Muscle of leg (tissue), 11 donors: ENCODE measurements around the gene HYOU1. TPM values are rescaled to one million over a fixed set of nuclear protein-coding genes. Genes with fewer than 3 reads are reported as not detected.
A peak's percentile ranks its signal among the peaks of the same experiment; 100 is the strongest.

Experiments
- DNase-seq: peaks from one replicate; pipeline ENCODE4 v3.0.0; 2013
- H3K27ac ChIP-seq: one replicate; pipeline ENCODE4 v1.5.1; 2013; ENCODE audit warnings: mild to moderate bottlenecking, low read length, control low read depth
- H3K27me3 ChIP-seq: one replicate; pipeline ENCODE4 v1.6.1; 2013; ENCODE audit warnings: low read length; ENCODE audit not compliant: control insufficient read depth, insufficient read depth
- H3K36me3 ChIP-seq: one replicate; pipeline ENCODE4 v1.6.1; 2013; ENCODE audit warnings: low read length; ENCODE audit not compliant: control insufficient read depth, insufficient read depth
- H3K4me1 ChIP-seq: one replicate; pipeline ENCODE4 v1.6.1; 2013; ENCODE audit warnings: low read length; ENCODE audit not compliant: control insufficient read depth, insufficient read depth
- H3K4me3 ChIP-seq: one replicate; pipeline ENCODE4 v1.5.1; 2013; ENCODE audit warnings: low read length, control low read depth
- H3K9me3 ChIP-seq: replicated peaks from 2 replicates; pipeline ENCODE4 v1.6.1; 2013; ENCODE audit warnings: low read depth, low read length; ENCODE audit not compliant: control insufficient read depth
- WGBS: methylation state at CpG from one replicate; pipeline ENCODE4 v1.1.5; 2013; ENCODE audit warnings: missing lambda C conversion rate; ENCODE audit not compliant: insufficient coverage; 5-methylcytosine and 5-hydroxymethylcytosine counted together
- polyA plus RNA-seq, 8 donors: library from polyadenylated mRNA; unstranded; fragments of 120-200 nt; gene quantifications; one replicate each; pipeline versions ENCODE4 v1.2.1 to v1.2.3, GENCODE V29; 2013; ENCODE audit warnings: inconsistent platforms in 1 of 8, low replicate concordance in 1 of 8; ENCODE audit not compliant: insufficient read length in 8 of 8, insufficient read depth in 1 of 8
- total RNA-seq: library from RNA; stranded (reverse); fragments of 120-200 nt; gene quantifications from one replicate; pipeline ENCODE4 v1.2.4, GENCODE V29; 2013

HYOU1 gene
- total and polyA plus RNA-seq, 9 donors, result 30.1 to 64.0 (median 45.0) TPM

GRCh38 chr11:119094816-119095065 is 37.7 kb upstream of the HYOU1 start:
- Histone ChIP-seq H3K4me3 (peak overlapping the region; percentile 81), H3K9me3 (no peaks in the 10 kb centered on the region), H3K27ac (peak overlapping the region; percentile 93), H3K4me1 (peaks cover 27% of the 10 kb centered on the region), H3K27me3 (no peaks in the 10 kb centered on the region), H3K36me3 (peaks cover 47% of the 10 kb centered on the region)
- DNase-seq, result peak; percentile 84
- 0% methylated on average over 15 of the region's 19 CpGs for WGBS

- no peaks in the 10 kb centered on the region for H3K27me3 ChIP-seq
- 1% methylated on average over 74 of the region's 81 CpGs for WGBS
- peak; percentile 52 for DNase-seq
Observed at GRCh38 chr11:119093942-119094815, 37.2 kb upstream of the HYOU1 start.

GRCh38 chr11:119092880-119093842 is 36.2 kb upstream of the HYOU1 start:
- 31% methylated on average over 7 of the region's 12 CpGs for WGBS

More at GRCh38 chr11:119093942-119094815, 37.2 kb upstream of the HYOU1 start:
- Histone ChIP-seq H3K4me3 (peak overlapping the region; percentile 81), H3K9me3 (no peaks in the 10 kb centered on the region), H3K36me3 (peaks cover 52% of the 10 kb centered on the region), H3K4me1 (peaks cover 27% of the 10 kb centered on the region), H3K27ac (peak overlapping the region; percentile 93)

GRCh38 chr11:119091966-119092879 is 35.2 kb upstream of the HYOU1 start:
- Histone ChIP-seq H3K27ac (no peak overlapping the region), H3K4me1 (peaks cover 27% of the 10 kb centered on the region), H3K36me3 (peaks cover 44% of the 10 kb centered on the region), H3K9me3 (no peaks in the 10 kb centered on the region), H3K27me3 (no peaks in the 10 kb centered on the region), H3K4me3 (peak overlapping the region; percentile 81)
- no peak for DNase-seq
- 71% methylated on average over 13 of the region's 13 CpGs for WGBS

More at GRCh38 chr11:119092880-119093842, 36.2 kb upstream of the HYOU1 start:
- no peak for DNase-seq
- peak overlapping the region; percentile 81 for H3K4me3 ChIP-seq
- H3K9me3 ChIP-seq, result no peaks in the 10 kb centered on the region
- peaks cover 27% of the 10 kb centered on the region for H3K4me1 ChIP-seq
- H3K27me3 ChIP-seq, result no peaks in the 10 kb centered on the region
- H3K27ac ChIP-seq, result no peak overlapping the region
- peaks cover 53% of the 10 kb centered on the region for H3K36me3 ChIP-seq

GRCh38 chr11:119091178-119091577 is 34.2 kb upstream of the HYOU1 start:
- DNase-seq, result peak; percentile 86
- Histone ChIP-seq H3K4me3 (no peak overlapping the region), H3K27ac (peak overlapping the region; percentile 45), H3K36me3 (peaks cover 35% of the 10 kb centered on the region), H3K4me1 (peaks cover 27% of the 10 kb centered on the region), H3K27me3 (no peaks in the 10 kb centered on the region), H3K9me3 (no peaks in the 10 kb centered on the region)
- WGBS, result 65% methylated on average over 4 of the region's 9 CpGs

- peaks cover 36% of the 10 kb centered on the region for H3K4me1 ChIP-seq
- no peak overlapping the region for H3K27ac ChIP-seq
- DNase-seq, result no peak
- peaks cover 35% of the 10 kb centered on the region for H3K36me3 ChIP-seq
- H3K9me3 ChIP-seq, result no peaks in the 10 kb centered on the region
- H3K4me3 ChIP-seq, result no peak overlapping the region
- WGBS, result 83% methylated on average over 1 of the region's 1 CpG
- no peaks in the 10 kb centered on the region for H3K27me3 ChIP-seq
Observed at GRCh38 chr11:119089319-119089718, 32.3 kb upstream of the HYOU1 start.

- peaks cover 32% of the 10 kb centered on the region for H3K4me1 ChIP-seq
- WGBS, result 89% methylated on average over 7 of the region's 9 CpGs
Observed at GRCh38 chr11:119088406-119088805, 31.4 kb upstream of the HYOU1 start.

GRCh38 chr11:119087747-119088241 is 30.8 kb upstream of the HYOU1 start:
- Histone ChIP-seq H3K4me1 (peaks cover 26% of the 10 kb centered on the region), H3K4me3 (no peak overlapping the region), H3K27ac (no peak overlapping the region), H3K9me3 (no peaks in the 10 kb centered on the region), H3K27me3 (no peaks in the 10 kb centered on the region), H3K36me3 (peaks cover 29% of the 10 kb centered on the region)
- DNase-seq, result no peak
- no CpG with 5 or more reads among the region's 2 CpGs for WGBS

More at GRCh38 chr11:119088406-119088805, 31.4 kb upstream of the HYOU1 start:
- Histone ChIP-seq H3K27me3 (no peaks in the 10 kb centered on the region), H3K4me3 (no peak overlapping the region), H3K9me3 (no peaks in the 10 kb centered on the region), H3K36me3 (peaks cover 35% of the 10 kb centered on the region), H3K27ac (no peak overlapping the region)
- DNase-seq, result no peak

GRCh38 chr11:119087123-119087522 is 30.1 kb upstream of the HYOU1 start:
- WGBS, result 79% methylated on average over 6 of the region's 6 CpGs
- DNase-seq, result no peak

More at GRCh38 chr11:119087123-119087522, 30.1 kb upstream of the HYOU1 start:
- no peaks in the 10 kb centered on the region for H3K9me3 ChIP-seq
- no peak overlapping the region for H3K4me3 ChIP-seq
- H3K27me3 ChIP-seq, result no peaks in the 10 kb centered on the region
- no peak overlapping the region for H3K27ac ChIP-seq
- H3K36me3 ChIP-seq, result peaks cover 25% of the 10 kb centered on the region
- peaks cover 19% of the 10 kb centered on the region for H3K4me1 ChIP-seq
